Measurements from ENCODE around the gene FAM156B. TPM values are rescaled to one million over a fixed set of nuclear protein-coding genes. Genes with fewer than 3 reads are reported as not detected.
"Not testable (repeated sequence)": the region's sequence is repeated elsewhere in the genome, so short reads cannot be mapped to it uniquely, and the experiment has no call there.

FAM156B gene
- total RNA-seq, 1 donor from 2014 or later: 16.2 TPM

DNA sequence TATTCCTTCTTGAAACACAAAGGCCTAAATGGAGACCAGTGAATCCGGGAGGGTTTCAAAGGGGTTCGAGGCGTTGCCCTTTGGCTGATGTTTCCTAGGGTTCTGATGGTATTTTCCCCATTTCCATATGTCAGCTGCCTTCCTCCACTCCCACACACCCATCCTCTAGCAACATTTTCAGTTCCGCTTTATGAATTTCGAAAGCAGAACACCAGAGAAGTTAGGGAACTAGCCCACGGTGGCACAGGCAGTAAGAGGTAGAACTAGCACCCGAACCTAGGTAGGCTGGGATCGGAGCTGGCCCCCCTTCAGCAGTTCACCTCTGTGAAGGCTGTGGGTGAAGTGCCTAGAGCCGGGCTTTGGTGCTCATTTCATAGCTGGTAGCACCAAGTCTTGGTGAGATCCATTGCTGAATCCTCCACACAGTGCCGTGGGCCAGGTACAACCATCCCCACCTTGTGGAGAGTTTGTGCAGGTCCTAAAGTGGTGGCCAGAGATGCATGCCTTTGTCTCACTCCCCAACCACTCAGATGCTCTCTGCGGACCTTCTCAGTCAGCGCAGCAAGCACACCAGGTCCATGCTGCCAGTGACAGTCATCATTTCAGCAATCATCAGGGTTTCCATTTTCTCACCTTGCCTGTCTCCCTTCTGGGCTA, 12.3 kb downstream of the FAM156B start:
- H3K27ac Mint-ChIP-seq (ENCODE audit: unreplicated experiment); DNase-seq (ENCODE audit: low read depth, low spot score); H3K36me3 Mint-ChIP-seq (ENCODE audit: low read depth); H3K9me3 Mint-ChIP-seq; H3K4me1 Mint-ChIP-seq; H3K27me3 Mint-ChIP-seq (ENCODE audit: low read depth); H3K4me3 Mint-ChIP-seq: not testable (repeated sequence)

DNA sequence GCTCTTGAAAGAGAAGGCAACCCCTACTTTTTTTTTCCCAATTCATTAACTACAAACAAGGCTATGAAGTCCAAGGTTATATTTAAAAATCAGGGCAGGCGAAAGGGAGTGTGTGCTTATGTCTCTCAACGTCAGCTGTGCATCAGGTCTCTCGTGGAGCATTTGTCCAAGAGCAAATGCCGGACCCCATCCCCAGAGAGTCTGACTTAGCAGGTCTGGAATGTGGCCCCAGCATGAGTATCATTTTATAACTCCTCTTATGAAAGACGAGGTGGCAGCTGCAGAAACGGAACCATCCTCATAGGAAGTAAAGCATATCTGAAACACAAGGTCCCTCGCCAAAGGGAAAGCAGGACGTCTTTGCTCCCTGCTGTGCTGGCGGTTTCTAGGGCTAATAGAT, 16.6 kb downstream of the FAM156B start:
- H3K36me3 Mint-ChIP-seq (ENCODE audit: low read depth); H3K4me1 Mint-ChIP-seq; H3K4me3 Mint-ChIP-seq; DNase-seq (ENCODE audit: low read depth, low spot score); H3K27ac Mint-ChIP-seq (ENCODE audit: unreplicated experiment); H3K9me3 Mint-ChIP-seq; H3K27me3 Mint-ChIP-seq (ENCODE audit: low read depth): not testable (repeated sequence)

DNA sequence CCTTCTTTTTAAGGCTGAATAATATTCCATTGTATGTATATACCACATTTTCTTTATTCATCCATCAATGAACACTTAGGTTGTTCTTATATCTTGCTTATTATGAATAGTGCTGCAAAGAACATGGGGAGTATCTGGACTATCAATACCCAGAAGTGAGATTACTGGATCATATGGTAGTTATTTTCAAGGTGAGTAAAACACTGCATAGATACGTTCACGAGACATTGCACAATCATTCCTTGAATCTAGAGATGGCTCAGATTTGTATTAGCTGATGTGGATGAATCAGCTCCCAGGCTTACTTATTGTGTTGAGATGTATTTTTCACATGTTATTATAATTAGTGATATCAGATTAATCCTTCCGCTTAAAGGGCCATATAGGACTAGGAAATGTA, 17.6 kb downstream of the FAM156B start:
- not testable (repeated sequence) for H3K9me3 Mint-ChIP-seq; H3K4me3 Mint-ChIP-seq; H3K27me3 Mint-ChIP-seq (ENCODE audit: low read depth); DNase-seq (ENCODE audit: low read depth, low spot score); H3K27ac Mint-ChIP-seq (ENCODE audit: unreplicated experiment); H3K4me1 Mint-ChIP-seq; H3K36me3 Mint-ChIP-seq (ENCODE audit: low read depth)

DNA sequence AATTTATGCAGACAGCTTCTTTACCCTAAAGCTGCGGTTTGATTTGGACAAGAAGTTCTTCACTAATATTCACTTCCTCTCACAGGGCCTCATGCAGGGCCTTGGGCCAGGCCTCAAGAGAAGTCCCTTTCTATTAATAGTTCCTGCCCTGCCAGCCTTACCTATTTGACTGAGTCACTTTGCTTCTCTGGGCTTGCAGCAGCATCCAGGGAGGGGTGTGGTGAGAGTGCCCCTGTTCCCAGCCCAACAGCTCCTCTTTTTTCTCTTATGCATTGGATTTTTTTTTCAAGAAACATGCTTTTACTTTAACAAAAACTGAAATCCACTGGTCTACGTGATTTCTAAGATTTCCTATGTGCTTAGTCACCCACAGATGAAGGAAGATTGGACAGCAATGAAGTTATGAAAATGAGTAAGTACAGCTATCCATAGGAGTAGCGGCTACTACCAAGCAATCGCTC, 26.7 kb downstream of the FAM156B start:
- Mint-ChIP-seq H3K4me3 (no peak overlapping the region), H3K27ac (ENCODE audit: unreplicated experiment) (peak overlapping the region; percentile 60), H3K4me1 (peaks cover 6% of the 10 kb centered on the region), H3K9me3 (no peaks in the 10 kb centered on the region), H3K36me3 (ENCODE audit: low read depth) (no peaks in the 10 kb centered on the region), H3K27me3 (ENCODE audit: low read depth) (no peaks in the 10 kb centered on the region)
- TF ChIP-seq, protein P1, sequence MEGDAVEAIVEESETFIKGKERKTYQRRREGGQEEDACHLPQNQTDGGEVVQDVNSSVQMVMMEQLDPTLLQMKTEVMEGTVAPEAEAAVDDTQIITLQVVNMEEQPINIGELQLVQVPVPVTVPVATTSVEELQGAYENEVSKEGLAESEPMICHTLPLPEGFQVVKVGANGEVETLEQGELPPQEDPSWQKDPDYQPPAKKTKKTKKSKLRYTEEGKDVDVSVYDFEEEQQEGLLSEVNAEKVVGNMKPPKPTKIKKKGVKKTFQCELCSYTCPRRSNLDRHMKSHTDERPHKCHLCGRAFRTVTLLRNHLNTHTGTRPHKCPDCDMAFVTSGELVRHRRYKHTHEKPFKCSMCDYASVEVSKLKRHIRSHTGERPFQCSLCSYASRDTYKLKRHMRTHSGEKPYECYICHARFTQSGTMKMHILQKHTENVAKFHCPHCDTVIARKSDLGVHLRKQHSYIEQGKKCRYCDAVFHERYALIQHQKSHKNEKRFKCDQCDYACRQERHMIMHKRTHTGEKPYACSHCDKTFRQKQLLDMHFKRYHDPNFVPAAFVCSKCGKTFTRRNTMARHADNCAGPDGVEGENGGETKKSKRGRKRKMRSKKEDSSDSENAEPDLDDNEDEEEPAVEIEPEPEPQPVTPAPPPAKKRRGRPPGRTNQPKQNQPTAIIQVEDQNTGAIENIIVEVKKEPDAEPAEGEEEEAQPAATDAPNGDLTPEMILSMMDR (conservative IDR thresholded peaks at IDR 0.05): no peak
- no peak for DNase-seq (ENCODE audit: low read depth, low spot score)

DNA sequence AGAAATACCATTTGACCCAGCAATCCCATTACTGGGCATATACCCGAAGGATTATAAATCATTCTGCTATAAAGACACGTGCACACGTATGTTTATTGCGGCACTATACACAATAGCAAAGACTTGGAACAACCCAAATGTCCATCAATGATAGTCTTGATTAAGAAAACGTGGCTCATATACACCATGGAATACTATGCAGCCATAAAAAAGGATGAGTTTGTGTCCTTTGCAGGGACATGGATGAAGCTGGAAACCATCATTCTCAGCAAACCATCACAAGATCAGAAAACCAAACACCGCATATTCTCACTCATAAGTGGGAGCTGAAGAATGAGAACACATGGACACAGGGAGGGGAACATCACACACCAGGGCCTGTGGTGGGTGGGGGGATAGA, 33.1 kb downstream of the FAM156B start:
- H3K4me3 Mint-ChIP-seq; H3K27ac Mint-ChIP-seq (ENCODE audit: unreplicated experiment); H3K27me3 Mint-ChIP-seq (ENCODE audit: low read depth); H3K36me3 Mint-ChIP-seq (ENCODE audit: low read depth); H3K4me1 Mint-ChIP-seq; H3K9me3 Mint-ChIP-seq; DNase-seq (ENCODE audit: low read depth, low spot score): not testable (repeated sequence)

DNA sequence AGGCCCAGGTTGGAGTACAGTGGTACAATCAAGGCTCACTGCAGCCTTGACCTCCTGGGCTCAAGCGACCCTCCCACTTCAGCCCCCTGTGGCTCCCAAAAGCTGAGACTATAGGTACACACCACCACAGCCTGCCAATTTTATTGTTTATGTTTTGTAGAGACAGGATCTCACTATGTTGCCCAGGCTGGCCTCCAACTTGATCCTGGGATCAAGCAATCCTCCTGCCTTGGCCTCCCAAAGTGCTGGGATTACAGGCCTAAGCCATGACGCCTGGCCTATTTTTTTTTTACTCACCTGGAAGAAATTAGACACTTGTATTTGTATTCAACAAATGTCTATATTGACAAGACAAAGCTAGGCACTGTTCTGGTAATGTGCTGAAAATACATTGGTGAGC, 36.1 kb downstream of the FAM156B start:
- no peaks in the 10 kb centered on the region for H3K9me3 Mint-ChIP-seq
- no peak for DNase-seq (ENCODE audit: low read depth, low spot score)
- TF ChIP-seq, protein P1 (conservative IDR thresholded peaks at IDR 0.05): no peak
- peaks cover 4% of the 10 kb centered on the region for H3K36me3 Mint-ChIP-seq (ENCODE audit: low read depth)
- no peak overlapping the region for H3K27ac Mint-ChIP-seq (ENCODE audit: unreplicated experiment)
- H3K27me3 Mint-ChIP-seq (ENCODE audit: low read depth): no peaks in the 10 kb centered on the region
- H3K4me1 Mint-ChIP-seq: peaks cover 11% of the 10 kb centered on the region
- no peak overlapping the region for H3K4me3 Mint-ChIP-seq

DNA sequence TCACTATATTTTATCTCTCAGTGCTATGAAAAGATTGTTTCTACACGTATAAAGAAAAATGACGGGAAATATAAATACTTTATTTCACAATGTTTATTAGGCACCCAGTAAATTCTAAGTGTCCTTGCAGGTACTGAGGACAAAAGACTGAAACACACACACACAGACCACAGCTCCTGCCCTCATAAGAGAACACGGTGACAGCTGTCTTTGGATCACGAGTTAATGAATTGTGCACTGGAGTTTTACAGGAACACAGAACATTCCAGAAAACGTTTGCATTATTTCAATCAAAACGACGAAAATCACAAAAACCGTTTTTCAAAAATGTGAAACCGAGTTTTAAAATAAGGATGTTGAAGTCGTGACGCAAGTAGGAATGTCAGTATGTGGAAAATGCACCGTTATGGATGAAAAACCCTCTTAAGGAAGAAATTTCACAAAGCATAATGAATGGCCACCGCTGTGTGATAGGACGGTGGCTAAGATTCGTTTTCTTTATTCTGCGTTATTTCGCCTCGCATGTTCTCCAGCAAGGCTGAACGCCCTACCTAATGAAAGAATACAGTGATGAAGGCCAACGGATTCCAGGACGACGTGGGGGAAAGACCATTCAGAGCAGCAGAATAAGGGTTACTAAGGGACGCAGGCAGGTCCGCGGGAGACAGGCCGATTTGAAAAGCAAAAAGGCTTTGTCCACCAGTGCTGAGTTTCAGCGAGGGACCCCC, 37.0 kb downstream of the FAM156B start:
- TF ChIP-seq, protein P1 (conservative IDR thresholded peaks at IDR 0.05): no peak
- peaks cover 11% of the 10 kb centered on the region for H3K4me1 Mint-ChIP-seq
- H3K27ac Mint-ChIP-seq (ENCODE audit: unreplicated experiment): peak overlapping the region; percentile 98
- peak overlapping the region; percentile 93 for H3K4me3 Mint-ChIP-seq
- no peaks in the 10 kb centered on the region for H3K27me3 Mint-ChIP-seq (ENCODE audit: low read depth)
- no peak for DNase-seq (ENCODE audit: low read depth, low spot score)
- H3K9me3 Mint-ChIP-seq: no peaks in the 10 kb centered on the region
- H3K36me3 Mint-ChIP-seq (ENCODE audit: low read depth): peaks cover 3% of the 10 kb centered on the region

Measured in neural crest cell (in vitro differentiated cells).